ENCODE measurements around the gene NEMF.
"Not testable (repeated sequence)": the region's sequence is repeated elsewhere in the genome, so short reads cannot be mapped to it uniquely, and the experiment has no call there.

NEMF gene, protein sequence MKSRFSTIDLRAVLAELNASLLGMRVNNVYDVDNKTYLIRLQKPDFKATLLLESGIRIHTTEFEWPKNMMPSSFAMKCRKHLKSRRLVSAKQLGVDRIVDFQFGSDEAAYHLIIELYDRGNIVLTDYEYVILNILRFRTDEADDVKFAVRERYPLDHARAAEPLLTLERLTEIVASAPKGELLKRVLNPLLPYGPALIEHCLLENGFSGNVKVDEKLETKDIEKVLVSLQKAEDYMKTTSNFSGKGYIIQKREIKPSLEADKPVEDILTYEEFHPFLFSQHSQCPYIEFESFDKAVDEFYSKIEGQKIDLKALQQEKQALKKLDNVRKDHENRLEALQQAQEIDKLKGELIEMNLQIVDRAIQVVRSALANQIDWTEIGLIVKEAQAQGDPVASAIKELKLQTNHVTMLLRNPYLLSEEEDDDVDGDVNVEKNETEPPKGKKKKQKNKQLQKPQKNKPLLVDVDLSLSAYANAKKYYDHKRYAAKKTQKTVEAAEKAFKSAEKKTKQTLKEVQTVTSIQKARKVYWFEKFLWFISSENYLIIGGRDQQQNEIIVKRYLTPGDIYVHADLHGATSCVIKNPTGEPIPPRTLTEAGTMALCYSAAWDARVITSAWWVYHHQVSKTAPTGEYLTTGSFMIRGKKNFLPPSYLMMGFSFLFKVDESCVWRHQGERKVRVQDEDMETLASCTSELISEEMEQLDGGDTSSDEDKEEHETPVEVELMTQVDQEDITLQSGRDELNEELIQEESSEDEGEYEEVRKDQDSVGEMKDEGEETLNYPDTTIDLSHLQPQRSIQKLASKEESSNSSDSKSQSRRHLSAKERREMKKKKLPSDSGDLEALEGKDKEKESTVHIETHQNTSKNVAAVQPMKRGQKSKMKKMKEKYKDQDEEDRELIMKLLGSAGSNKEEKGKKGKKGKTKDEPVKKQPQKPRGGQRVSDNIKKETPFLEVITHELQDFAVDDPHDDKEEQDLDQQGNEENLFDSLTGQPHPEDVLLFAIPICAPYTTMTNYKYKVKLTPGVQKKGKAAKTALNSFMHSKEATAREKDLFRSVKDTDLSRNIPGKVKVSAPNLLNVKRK
- total RNA-seq, result 31.8 to 127 (median 76.5) reads per million in 17 experiments

- DNase-seq, result peak; percentile 95 to 98 (median 96)
These were observed at the start of gene NEMF for GRCh38 chr14:49852301-49853157. NEMF (minus strand) TSS chr14:49852788; CDS start chr14:49852753, 35 bp downstream.

DNA sequence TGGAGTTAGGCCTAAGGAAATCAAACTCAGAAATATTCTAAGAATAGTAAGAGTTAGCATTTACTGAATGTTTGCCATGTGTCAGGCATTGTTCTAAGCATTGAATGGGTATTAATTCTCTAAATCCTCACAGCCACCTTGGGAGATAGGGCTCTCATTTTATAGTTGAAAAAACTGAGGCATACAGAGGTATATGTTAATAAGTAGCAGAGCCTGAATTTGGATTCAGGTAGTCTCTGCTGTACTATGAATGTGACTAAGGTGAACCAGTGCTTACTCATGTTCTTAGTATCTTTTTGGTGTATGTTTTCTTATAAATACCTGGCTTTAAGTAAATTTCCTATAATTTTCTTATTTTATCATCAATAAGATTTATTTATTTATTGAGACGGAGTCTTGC lies 48.4 kb upstream of the NEMF start:
- DNase-seq, result no peak

GRCh38 chr14:49898485-49898884 lies 45.9 kb upstream of the NEMF start:
- no peak for DNase-seq

GRCh38 chr14:49897965-49898364 lies 45.4 kb upstream of the NEMF start:
- no peak for DNase-seq

- no peak for DNase-seq
These were observed 44.8 kb upstream of the NEMF start for GRCh38 chr14:49897414-49897813.

- DNase-seq, result no peak
These were observed 44.4 kb upstream of the NEMF start for GRCh38 chr14:49896966-49897365.

DNA sequence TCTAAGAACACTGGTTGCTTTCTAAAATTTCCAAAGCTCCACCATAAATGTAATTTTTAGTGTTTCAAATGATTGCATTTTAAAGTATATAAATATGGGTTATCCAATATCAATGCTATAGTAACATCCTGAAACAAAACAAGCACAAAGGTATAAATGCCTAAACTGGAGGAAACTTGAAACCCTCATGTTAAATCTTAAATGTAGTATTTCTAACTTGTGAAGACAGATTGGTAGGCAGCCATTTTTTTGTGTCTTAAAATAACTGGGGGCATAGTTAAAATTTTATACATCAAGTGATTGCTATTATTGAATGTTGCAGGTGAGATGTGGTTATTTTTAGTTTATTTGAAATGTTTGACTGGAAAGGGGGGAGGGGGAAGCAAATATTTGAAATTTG lies 43.7 kb upstream of the NEMF start:
- not testable (repeated sequence) for DNase-seq

- peak in 1 of 4 experiments; percentile 46 for DNase-seq
These were observed 42.9 kb upstream of the NEMF start for GRCh38 chr14:49895480-49895879.

- DNase-seq, result peak in 1 of 4 experiments; percentile 14
These were observed 41.9 kb upstream of the NEMF start for GRCh38 chr14:49894214-49895107.

- DNase-seq, result peak; percentile 66 to 84 (median 76)
These were observed 41.0 kb upstream of the NEMF start for GRCh38 chr14:49893309-49894213.

DNA sequence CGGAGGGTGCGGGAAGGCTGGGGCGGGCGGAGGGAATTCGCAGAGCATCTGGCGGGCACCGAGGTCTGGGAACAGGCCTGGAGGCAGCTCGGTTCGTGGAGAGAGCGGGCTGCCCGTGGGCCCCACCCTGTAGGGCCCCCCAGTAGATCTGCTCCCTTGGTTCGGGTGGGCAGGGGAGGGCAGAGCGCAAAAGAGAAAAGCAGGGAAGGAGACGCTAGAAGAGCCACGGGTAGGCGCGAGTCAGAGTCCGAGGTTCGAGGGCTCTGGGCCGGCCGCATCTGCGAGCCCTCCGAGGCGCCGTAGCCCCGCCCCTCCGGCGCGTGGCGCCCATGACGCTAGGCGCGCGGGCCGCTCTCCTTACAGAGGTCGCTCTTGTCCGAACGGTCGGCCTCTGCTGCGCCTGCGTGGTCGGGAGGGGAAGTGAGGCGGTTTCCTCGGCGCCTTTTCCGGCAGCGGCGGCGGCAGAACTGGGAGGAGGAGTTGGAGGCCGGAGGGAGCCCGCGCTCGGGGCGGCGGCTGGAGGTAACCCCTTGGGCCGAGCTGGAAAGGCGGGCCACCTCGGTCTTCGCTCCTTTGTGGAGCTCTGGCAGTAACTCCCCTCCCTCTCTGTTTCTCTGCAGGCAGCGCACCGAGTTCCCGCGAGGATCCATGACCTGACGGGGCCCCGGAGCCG lies 40.2 kb upstream of the NEMF start, which contains the start of gene ARF6:
ARF6 (plus strand) TSS at position 447 of the 673 bp plus-strand sequence. CDS start 655 bp downstream, outside the sequence.
- DNase-seq, result peak; percentile 99 to 100 (median 100)

GRCh38 chr14:49892301-49892635 lies 39.7 kb upstream of the NEMF start:
- DNase-seq, result peak; percentile 78 to 91 (median 86)

- no peak for DNase-seq
These were observed 35.7 kb upstream of the NEMF start for GRCh38 chr14:49888293-49888692.

GRCh38 chr14:49886523-49886922 lies 33.9 kb upstream of the NEMF start:
- DNase-seq, result no peak

GRCh38 chr14:49882826-49883694 lies 30.5 kb upstream of the NEMF start:
- peak in 3 of 4 experiments; percentile 46 to 61 (median 54) for DNase-seq

- no peak for DNase-seq
These were observed 28.9 kb upstream of the NEMF start for GRCh38 chr14:49881350-49882001.

DNA sequence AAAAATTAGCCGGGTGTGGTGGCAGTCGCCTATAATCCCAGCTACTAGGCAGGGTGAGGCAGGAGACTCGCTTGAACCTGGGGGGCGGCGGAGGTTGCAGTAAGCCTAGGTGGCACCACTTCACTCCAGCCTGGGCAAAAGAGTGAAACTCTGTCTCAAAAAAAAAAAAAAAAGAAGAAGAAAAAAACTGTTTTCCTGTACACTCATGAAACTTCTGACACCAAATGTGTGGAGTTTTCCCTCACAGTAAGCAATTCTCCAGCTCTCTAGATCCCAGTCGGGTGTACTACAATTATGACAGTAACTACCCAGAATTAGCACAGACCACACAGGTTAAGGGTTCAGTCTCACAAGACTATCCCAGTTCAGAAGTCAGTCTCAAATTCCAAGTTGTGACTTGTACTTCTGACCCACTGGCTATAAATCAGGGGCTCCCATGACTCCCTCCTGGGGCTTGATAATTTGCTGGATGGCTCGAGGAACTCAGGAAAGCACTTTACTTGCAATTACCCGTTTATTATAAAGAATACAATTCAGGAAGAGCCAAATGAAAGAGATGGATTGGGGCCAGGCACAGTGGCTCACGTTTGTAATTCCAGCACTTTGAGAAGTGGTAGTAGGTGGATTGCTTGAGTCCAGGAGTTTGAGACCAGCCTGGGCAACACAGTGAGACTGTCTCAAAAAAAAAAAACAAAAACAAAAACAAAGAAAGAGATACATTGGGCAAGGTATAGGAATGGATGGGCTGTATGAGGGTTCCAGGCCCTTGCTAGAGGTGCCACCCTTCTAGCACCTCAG lies 27.9 kb upstream of the NEMF start:
- peak; percentile 30 to 78 (median 58) for DNase-seq
